NCI-H146 treated with DMSO at 0.1 percent for 48 hours (cell line): Measurements from ENCODE around the gene USH2A.

Experiments
- DNase-seq: peaks from one replicate; lab custom pipeline; 2025; ENCODE audit not compliant: unreplicated experiment; lab: John Stamatoyannopoulos, UW

Gene USH2A

DNA sequence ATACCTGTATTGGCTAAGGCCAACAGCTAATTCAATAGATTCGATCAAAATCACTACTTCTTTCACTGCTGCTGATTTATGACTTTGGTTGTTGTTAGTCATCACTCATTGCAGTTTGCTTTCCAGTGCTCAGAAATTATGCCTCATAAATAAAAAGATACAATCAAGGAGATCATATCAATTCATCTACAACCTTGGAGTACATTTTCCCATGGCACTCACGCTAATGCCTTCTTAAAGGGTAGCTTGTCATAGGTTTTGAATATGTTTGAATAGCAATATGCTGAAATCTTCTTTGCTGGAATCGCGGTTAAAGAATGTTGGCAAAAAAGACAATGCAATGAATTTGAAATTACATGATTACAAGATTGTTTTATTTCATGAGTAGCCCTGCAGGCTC is 766.2 kb downstream of the USH2A start:
- no peak for DNase-seq

DNA sequence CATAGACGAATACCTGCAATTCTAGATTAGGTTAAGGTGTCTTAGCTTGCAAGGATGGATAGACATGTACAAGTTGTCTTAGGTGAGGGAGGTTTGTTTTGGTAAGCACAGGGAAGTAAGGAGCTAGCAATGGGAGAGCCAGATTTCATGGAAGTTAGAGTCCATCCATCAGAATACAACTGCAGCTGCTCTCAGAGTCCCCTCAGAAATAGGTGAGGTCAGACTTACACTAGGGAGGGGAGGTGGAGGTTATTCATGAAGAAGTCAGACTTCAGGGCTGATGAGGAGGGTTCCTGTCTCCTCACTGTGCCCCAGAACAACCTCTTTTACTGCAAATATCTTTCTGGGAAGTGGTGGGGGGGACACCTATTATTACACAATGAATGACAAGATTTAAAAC is 770.9 kb downstream of the USH2A start:
- no peak for DNase-seq

DNA sequence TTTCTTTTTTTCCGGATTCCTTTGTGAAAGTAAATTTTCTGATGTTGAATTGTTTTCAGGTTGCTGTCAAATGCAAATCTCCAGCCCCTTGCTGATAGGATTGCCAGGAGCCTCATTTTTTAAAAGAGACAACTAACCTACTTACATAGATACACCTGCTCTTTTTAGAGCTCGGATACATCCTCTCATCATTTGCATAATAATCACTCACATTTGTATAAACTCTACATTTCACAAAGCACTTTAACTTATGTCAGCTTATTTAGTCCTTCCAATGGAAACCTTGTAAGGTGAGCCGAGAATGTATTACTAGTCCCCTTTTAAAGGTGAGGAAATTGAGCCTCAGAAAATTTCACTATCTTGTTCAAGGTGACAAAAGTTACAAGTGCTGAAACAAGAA is 771.4 kb downstream of the USH2A start:
- DNase-seq = no peak

DNA sequence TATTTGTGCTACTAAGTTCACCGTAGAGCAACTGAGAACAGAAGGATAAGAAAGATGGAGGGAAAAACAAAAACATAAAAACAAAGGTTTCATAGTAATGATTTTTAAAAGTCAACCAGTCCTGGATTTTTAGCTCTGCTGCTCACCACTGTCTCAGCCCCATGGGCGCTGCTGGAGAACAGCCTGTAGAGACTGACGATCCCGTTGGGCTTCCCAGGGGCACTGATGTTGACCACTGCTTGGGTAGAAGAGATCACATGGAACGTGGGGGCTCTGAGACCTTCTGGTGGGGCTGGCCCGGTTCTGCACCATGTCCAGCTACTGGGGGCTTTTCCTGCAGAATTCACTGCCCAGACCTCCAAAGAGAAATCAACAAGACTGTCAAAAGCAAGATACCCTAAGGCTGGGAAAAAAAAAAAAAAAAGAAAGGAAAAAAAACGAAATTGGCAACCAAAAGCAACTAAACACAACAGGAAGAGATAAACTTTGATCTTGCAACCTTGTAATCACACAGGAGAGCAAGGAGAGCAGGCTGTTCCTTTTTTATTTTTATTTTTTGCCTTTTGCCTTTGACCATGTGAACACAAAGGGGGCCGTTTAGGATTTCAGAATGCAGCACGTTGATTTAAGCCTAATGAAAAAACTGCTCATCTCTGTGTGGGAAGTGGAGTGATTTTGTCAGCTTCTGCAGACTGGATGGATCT is 772.6 kb downstream of the USH2A start:
- DNase-seq = no peak

DNA sequence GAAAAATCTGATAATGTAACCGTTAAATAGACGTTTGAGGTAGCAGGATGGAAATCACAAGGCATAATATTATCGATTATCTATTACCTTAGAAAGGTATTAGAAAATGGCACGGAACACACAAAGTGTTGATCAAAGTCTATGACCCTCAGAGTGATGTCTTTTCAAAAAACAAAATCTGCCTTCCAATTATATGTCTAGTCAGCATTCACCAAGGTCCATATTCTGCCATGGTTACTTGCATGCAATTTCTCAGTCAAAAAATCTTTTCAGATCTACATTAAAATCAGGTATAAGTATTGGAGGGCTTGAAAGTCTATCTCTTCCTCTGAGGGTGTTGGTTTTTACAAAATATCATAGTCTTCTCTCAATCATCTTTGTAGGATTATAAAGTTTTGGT is 774.3 kb downstream of the USH2A start:
- no peak for DNase-seq

DNA sequence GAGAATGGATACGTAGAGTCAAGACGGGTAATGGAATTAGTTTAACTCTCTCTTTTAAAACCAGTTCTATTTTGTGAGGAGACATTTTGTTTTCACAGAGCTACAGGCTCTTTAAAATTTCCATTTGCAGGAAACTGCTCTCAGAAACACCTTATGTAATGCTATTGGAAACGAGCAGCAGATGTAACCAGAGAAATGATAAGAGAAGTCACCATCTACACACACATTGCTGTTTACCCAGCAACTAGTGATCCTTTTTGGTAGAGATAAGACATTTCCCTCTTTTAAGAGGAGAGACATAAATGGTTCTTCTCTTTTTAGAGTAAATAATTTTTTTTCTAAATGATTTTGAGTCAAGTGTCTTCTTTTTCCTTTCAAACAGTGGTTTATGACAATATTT is 775.5 kb downstream of the USH2A start:
- no peak for DNase-seq

DNA sequence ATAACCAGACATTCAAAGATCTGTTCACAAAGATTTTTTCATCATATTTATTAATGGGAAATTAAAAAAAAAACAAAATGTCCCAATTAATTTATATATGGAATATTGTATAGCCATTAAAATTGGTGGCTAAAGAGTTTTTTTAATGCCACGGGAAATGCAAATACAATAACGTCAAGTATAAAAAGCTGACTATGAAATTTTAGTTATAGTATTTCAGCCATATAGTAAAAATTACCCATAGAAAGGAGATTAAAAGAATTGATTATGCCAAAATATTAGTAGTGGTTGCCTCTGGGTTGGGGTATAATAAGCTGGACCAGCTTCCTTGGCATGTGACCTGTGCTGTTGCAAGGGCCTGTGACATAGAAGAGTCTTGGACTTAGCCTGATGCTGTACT is 777.4 kb downstream of the USH2A start:
- no peak for DNase-seq

DNA sequence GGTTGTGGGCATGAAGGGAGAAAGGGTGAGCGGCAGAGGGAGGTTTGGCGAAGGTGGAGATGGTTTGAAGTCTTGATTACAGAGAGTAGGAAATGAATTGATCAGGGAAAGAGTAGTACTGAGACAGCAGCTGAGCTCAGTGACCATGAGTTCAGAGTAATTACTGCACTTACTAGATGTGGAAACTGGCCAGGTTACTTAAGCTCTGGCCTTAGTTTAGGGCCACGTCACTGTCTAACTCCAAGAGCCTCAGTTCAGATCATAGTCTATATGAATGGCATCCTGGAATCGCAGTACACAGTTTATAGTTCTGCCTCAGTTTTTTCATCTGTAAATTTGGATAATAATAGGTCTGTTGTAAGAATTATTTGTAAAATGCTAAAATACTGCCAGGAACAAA is 778.1 kb downstream of the USH2A start:
- no peak for DNase-seq

DNA sequence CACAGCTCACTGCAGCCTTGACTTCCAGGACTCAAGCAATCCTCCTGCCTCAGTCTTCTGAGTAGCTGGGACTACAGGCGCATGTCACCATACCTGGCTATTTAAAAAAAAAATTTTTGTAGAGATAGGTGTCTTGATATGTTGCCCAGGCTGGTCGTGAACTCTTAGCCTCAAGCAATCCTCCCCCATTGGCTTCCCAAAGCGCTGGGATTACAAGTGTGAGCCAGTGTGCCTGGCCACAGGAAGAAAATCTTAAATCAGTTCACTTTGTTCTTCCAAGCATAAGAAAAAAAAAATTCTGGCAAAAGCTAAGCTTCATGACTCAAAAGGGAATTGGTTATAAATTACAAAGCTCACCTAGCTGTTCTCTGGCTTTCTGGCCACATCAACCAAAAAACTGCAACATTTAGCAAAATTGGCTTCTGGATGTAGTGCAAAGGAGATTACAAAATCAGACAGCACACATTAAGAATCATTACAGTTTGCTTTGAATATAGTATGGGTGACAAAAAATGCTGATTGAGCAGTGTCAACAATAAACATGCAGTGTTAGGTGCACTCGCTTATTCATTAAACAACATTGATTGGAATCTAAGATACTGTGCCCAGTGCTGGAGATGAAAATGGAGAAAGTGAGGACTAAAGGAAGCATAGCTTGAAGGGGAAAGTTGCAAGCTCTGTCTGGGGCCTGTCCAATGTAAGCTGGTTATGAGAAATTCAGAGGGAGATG is 779.5 kb downstream of the USH2A start:
- no peak for DNase-seq

DNA sequence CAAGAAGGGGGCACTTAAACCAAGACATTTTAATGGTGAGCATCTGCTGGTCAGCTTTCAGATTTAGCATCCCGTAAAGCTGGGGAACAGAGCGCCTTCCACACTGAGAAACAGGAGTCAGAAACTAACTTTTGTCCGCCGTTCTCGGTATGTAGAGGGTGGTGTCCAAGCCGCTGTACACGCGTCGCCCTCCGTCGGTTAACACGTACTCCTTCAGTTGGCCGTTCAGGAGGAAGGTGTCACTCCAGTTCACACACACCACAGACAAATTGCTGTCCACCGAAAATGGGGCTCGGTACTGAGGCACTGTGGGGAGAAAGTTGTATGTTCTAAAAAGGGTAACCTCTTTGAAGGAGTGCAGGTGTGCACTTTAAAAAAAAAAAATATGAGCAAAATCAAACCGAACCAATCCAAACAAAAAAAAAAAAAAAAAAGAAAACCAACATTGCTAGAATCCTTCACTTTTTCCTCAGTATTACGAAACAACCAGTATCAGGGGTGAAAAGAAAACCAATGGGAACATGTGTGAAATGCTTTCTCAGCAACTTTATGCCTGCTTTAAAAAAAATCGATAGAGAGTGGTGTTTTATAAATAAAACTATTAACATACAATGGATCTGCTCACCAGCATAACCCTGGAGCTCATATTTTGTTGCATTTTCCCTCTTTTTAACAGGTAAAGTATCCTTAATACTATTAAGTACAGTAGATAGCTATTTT is 782.7 kb downstream of the USH2A start:
- DNase-seq = no peak

DNA sequence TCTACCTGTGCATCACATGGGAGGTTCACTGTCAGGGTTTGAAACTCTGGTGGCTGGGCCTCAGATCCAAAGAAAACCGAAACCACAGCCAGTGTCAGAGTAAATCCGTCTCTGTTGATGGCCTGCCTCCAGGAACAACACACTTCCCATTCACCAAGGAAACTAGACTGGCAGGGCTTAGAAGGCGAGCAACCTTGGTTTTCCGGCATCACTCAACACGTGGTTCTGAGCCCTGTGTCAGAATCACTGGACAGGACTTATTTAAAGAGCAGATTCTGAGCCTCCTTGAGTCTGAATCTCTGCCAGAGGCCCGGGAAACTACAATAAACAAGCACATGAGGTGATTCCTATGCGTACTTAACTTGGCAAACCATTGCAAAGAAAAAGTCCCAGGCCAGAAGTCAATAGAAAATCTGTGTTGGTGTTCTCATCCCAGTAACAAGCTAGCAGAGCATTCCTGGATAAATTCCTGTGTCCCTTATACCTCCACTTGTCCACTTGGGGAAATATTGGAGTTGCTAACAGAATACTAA is 786.1 kb downstream of the USH2A start:
- DNase-seq = no peak

DNA sequence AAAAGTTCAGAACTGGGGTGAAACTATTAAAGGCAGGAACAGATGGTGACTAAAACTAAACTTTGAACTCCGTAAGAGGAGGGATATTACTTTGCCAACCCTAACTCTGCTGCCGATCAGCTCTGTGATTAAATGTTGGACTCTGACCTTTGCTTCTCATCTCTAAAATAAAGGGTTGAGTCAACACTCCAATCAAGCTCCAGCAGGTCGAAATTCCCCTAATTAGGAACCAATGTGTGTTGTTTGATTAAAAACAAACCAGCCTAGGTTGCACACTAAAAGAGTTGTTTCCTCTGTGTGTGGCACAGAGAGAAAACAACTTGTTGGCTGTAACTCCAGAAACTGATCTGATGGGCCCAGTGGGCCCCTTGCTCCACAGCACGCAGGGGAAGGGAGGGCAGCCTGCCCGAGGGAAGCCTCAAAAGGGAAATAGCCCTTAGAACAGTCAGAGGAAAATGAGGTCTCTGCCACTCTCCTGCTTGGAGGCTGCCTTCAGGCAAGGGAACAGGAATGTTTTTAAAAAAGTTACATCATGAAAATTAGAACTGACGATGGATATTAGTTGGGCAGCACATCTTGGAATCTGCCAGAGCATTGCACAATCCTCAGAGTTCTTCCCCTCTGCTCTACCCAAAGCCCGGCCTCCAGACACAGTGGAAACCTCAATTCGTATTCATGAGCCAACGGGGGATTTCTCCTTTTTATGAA is 786.8 kb downstream of the USH2A start:
- no peak for DNase-seq

DNA sequence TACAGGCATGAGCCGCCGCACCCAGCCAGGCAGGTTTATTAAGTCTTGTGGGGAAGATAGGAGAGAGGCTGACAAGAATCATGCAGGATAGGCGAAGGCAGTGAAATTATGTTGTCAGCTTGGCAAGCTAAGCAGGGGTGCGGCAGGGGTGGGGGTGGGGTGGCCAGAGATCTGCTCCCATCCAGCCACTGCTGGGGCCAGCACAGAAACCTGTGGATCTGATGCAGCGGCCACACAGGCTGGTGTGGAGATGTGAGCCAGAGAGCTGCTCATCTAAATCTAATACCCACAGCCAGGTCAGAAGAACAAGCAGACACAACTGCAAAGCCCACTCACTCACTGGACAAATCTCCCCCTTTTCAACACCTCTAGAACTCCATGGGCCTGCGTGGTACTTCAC is 787.4 kb downstream of the USH2A start:
- no peak for DNase-seq

DNA sequence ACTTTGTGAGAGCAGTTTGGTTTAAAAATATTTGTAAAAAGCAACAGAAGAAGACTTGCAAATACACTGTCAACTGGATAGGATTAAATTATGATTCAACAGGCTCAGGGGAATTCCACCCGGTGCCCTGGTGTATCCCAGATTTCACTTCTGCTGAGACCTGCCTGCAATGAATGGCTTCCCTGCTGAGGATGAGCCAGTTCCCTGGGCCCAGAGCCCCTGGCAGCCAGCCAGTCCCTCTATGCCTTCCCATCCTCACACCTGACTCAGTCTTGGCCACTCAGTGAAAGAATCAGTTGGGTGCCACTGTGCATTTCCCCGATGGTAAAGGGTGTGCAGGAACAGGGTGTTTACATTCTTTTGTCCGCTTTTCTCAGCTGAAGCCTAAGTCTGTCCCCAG is 791.8 kb downstream of the USH2A start:
- DNase-seq = peak; percentile 93

DNA sequence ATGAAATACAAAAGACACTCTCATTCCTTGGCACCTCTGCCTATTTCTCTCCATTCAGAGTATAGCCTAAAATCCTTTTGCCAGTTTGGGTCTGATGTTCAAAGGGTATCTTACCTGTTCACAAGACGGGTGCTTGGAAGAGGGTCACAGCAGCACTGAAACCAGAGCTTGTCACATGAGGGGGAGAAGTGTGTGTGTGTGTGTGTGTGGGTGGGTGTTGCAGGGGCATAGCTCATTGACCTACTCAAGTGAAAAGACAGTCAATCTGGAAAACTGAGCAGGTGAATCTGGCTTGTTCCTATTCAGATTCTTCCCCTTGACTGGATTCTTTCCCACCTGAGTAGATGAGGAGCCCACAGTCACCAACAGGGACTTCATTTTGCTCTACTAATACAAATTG is 792.2 kb downstream of the USH2A start:
- DNase-seq = no peak

DNA sequence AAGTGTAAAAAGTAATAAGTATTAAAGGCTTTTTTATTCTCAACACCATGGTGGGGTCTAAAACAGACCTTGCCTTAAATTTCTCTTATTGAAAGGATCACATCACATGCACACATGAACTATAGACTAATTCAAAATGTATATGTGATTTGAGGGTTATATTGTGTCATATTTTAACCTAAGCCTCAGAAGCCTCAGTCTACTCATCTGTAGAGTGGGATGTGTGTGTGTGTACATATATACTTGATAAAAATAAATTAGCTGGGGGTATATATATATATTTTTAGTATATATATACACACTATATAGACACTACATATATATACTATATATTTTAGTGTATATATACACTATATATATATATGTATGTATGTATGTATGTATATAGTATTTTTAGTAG is 797.3 kb downstream of the USH2A start:
- no peak for DNase-seq

DNA sequence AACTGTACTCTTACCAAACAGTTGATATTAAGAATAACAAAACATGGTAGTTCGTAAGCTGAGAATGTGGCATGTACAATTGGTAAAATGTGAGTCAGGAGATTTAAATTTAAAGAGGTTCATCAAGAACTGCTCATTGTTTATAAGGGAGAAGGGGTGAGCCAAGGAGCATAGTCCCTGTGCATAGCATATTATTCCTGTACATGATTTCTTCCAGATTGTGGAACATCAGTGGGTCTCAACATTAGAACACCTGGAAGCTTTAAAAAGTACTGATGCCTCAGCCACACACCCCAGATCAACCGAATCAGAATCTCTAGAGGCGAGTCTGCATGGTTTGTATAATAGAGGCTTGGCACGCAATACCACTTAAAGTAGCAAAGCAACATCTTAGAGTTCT is 800.1 kb downstream of the USH2A start:
- no peak for DNase-seq

DNA sequence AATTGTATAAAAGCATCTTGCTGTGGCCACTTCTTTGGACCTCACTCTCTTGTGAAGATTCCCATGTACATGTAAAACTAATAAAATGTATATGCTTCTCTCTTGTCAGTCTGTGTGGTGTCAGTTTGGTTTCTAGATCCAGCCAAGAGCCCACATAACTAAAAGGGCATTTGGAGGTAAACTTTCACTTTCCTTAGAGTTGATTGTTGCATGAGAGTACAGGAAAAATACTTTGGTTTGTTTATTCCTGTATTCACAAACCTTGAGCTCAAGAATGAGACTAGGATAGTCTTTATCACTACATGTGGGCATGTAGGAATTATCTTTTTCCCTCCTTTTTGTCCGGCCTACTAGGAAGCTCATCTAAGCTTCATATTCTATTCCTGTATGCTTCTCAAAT is 805.3 kb downstream of the USH2A start:
- no peak for DNase-seq

DNA sequence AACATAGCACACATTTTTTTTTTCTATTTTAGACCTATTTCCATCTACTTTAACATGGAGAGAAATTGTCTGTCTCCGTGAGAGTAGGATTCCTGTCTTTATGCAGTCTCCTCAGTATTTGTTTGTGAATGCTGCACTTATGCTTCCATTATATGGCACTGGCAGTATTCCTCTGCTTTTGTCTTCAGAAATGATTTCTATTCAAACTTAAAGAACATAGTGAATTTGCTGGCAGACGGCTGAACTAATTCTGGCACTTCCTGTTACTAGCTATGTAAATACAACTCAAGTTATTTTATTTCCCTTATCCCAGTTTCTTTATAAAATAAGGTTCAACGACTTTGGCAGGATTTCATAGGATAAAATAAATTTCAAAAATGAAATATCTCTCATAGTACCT is 810.9 kb downstream of the USH2A start:
- no peak for DNase-seq

DNA sequence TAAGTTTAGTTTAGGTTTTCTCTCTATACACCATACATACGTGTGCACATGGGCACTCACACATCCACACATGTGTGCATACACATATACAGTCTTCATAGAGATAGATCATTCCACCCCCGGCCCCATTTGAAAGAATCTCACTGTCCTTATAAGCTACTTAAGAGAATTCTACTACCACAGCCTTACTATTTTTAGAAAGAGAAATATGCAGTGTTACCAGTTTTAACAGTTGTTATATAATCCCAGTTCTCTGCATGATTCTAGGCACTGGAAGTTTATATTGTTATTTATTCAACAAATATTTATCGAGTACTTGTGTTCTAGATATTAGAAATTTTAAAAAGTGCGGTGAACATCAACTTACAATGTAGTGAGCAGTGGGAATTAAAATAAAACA is 814.6 kb downstream of the USH2A start:
- no peak for DNase-seq

DNA sequence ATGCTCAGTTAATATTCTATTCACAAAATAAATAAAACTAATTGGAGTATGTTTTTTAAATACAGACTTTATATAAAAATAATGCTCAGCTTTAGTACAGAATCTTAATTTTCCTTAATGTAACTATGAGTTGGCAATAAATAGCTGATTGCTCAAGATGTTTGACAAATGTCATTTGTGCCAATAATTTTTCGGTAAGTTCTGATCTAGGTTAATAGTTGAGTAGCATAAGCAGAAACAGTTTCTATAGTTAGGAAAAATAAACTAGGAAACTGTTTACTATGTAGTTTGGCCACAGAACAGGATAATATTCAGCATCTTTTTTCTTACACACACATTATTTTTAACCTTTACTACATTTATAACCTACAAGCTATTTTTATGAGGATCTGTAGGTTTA is 815.8 kb downstream of the USH2A start:
- no peak for DNase-seq
